HG02884 (cell line): ENCODE data around the gene CGB3.
"Not testable (repeated sequence)": the region's sequence is repeated elsewhere in the genome, so short reads cannot be mapped to it uniquely, and the experiment has no call there.

Experiments
- ATAC-seq: cut with Tn5 transposase; IDR thresholded peaks from one replicate; pipeline ENCODE4 v1.9.1; 2021; ENCODE audit warnings: mild to moderate bottlenecking, moderate library complexity; ENCODE audit not compliant: unreplicated experiment

The CGB3 gene

GRCh38 chr19:49042666-49043065, 18.5 kb upstream of the CGB3 start:
- not testable (repeated sequence) for ATAC-seq

- ATAC-seq: no peak
These were observed 18.0 kb upstream of the CGB3 start for GRCh38 chr19:49042177-49042576.

- not testable (repeated sequence) for ATAC-seq
These were observed 15.6 kb upstream of the CGB3 start for GRCh38 chr19:49039736-49040135.

- not testable (repeated sequence) for ATAC-seq
These were observed 14.6 kb upstream of the CGB3 start for GRCh38 chr19:49038557-49039276.

GRCh38 chr19:49038111-49038510, 14.0 kb upstream of the CGB3 start:
- not testable (repeated sequence) for ATAC-seq

- ATAC-seq: not testable (repeated sequence)
These were observed 12.7 kb upstream of the CGB3 start, which contains the start of gene CGB1 for GRCh38 chr19:49036815-49037214. CGB1 (minus strand) TSS chr19:49036895; CDS start chr19:49036711, 184 bp downstream.

- not testable (repeated sequence) for ATAC-seq
These were observed 7.6 kb upstream of the CGB3 start, which contains the start of gene CGB2 for GRCh38 chr19:49031642-49032301. CGB2 (plus strand) TSS chr19:49031890; CDS start chr19:49032096, 206 bp downstream.

- not testable (repeated sequence) for ATAC-seq
These were observed 6.2 kb upstream of the CGB3 start for GRCh38 chr19:49030323-49030722.

- ATAC-seq: not testable (repeated sequence)
These were observed 5.6 kb upstream of the CGB3 start for GRCh38 chr19:49029749-49030148.

- not testable (repeated sequence) for ATAC-seq
These were observed 4.6 kb upstream of the CGB3 start for GRCh38 chr19:49028686-49029085.

GRCh38 chr19:49025599-49025998, 1.5 kb upstream of the CGB3 start:
- not testable (repeated sequence) for ATAC-seq

GRCh38 chr19:49025088-49025487, 955 bp upstream of the CGB3 start:
- ATAC-seq: not testable (repeated sequence)

GRCh38 chr19:49022116-49022515, 2.0 kb downstream of the CGB3 start:
- no peak for ATAC-seq

GRCh38 chr19:49020931-49021895, 2.9 kb downstream of the CGB3 start:
- ATAC-seq: no peak

- ATAC-seq: no peak
These were observed 3.8 kb downstream of the CGB3 start for GRCh38 chr19:49020342-49020741.

- no peak for ATAC-seq
These were observed 4.7 kb downstream of the CGB3 start for GRCh38 chr19:49019242-49019932.

GRCh38 chr19:49018388-49019241, 5.5 kb downstream of the CGB3 start:
- ATAC-seq: not testable (repeated sequence)

- no peak for ATAC-seq
These were observed 6.3 kb downstream of the CGB3 start for GRCh38 chr19:49017666-49018351.
